ENCODE measurements around the gene MORN5. TPM values are rescaled to one million over a fixed set of nuclear protein-coding genes. Genes with fewer than 3 reads are reported as not detected.

The MORN5 gene
- total RNA-seq, 1 donor from 2014 or later, result 2.1 TPM

DNA sequence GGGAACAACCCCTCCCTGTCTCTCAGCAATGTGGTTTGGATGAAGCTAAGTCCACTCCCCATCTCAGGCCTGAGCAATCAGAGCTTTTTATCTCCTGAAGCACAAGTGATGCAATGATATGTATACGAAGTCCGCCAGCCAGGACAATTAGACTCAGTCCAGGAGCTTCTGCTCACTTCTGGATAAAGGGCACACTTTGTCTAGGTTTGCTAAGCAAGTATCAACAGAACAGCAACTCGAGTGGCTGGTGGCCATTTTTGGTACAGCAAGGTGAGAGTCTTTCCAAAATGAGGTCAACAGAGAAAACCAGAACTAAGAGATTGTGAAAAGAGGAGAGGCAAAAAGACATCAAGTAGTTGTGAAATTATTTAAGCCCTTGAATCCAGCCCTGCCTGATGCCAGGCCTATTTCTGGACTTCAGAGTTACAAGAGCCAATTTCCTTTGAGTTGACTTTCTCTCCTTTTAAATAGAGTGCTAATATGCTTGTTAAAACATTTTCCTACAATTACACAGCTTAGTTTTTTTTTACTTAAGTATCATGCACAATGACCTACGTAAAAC, 8.4 kb upstream of the MORN5 start:
- H3K27me3 Mint-ChIP-seq, result no peaks in the 10 kb centered on the region
- no peaks in the 10 kb centered on the region for H3K9me3 Mint-ChIP-seq
- DNase-seq (ENCODE audit: extremely low spot score, unreplicated experiment), result no peak
- no peak overlapping the region for H3K27ac Mint-ChIP-seq
- H3K4me1 Mint-ChIP-seq (ENCODE audit: unreplicated experiment), result no peaks in the 10 kb centered on the region
- H3K36me3 Mint-ChIP-seq, result peaks cover 17% of the 10 kb centered on the region
- TF ChIP-seq, protein P1, sequence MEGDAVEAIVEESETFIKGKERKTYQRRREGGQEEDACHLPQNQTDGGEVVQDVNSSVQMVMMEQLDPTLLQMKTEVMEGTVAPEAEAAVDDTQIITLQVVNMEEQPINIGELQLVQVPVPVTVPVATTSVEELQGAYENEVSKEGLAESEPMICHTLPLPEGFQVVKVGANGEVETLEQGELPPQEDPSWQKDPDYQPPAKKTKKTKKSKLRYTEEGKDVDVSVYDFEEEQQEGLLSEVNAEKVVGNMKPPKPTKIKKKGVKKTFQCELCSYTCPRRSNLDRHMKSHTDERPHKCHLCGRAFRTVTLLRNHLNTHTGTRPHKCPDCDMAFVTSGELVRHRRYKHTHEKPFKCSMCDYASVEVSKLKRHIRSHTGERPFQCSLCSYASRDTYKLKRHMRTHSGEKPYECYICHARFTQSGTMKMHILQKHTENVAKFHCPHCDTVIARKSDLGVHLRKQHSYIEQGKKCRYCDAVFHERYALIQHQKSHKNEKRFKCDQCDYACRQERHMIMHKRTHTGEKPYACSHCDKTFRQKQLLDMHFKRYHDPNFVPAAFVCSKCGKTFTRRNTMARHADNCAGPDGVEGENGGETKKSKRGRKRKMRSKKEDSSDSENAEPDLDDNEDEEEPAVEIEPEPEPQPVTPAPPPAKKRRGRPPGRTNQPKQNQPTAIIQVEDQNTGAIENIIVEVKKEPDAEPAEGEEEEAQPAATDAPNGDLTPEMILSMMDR (conservative IDR thresholded peaks at IDR 0.05), result no peak
- H3K4me3 Mint-ChIP-seq, result no peak overlapping the region

DNA sequence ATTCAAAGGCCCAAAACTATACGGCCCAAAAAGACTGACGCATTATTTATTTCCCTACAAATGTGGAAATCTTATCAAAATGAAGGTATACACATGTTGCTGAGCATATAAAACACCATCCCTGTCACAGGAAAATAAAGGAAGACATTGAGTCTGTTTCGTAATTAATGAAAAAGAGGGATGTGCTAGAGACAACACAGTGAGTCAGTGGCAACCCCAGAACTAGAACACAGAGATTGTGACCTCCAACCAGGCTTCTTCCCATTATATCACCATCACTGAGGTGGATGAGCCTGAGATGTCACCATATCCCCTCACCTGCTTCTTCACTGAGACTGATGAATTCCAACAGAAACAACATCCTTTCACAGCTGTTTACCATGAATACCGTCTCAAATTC, 3.9 kb upstream of the MORN5 start:
- H3K27ac Mint-ChIP-seq, result no peak overlapping the region
- TF ChIP-seq, protein P1 (conservative IDR thresholded peaks at IDR 0.05), result no peak
- H3K27me3 Mint-ChIP-seq, result no peaks in the 10 kb centered on the region
- H3K4me3 Mint-ChIP-seq, result no peak overlapping the region
- no peak for DNase-seq (ENCODE audit: extremely low spot score, unreplicated experiment)
- H3K36me3 Mint-ChIP-seq, result peaks cover 16% of the 10 kb centered on the region
- no peaks in the 10 kb centered on the region for H3K9me3 Mint-ChIP-seq
- H3K4me1 Mint-ChIP-seq (ENCODE audit: unreplicated experiment), result peaks cover 19% of the 10 kb centered on the region

DNA sequence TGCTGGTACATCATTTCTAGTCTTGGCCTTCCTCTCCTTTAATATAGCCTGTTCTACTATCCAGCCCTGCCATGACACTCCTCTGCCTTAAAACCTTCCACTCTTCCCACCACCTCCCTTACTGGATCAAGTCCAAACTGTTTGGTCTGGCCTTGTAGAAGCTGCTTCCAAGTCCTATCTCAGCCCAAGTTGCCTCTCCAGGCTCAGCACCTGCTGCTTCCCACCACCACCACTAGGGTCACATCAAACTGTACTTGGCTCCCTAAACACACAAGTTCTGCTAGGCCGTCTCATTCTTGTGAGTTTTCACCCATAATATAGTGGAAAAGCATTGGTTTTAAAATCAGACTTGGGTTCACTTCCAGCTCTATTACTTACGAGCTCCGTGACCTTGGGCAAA, 1.5 kb upstream of the MORN5 start:
- Mint-ChIP-seq H3K36me3 (peaks cover 11% of the 10 kb centered on the region), H3K27ac (no peak overlapping the region), H3K4me1 (ENCODE audit: unreplicated experiment) (peaks cover 19% of the 10 kb centered on the region), H3K9me3 (no peaks in the 10 kb centered on the region), H3K27me3 (peaks cover 12% of the 10 kb centered on the region), H3K4me3 (peak overlapping the region; percentile 80)
- TF ChIP-seq, protein P1 (conservative IDR thresholded peaks at IDR 0.05), result peak; percentile 74
- DNase-seq (ENCODE audit: extremely low spot score, unreplicated experiment), result no peak

DNA sequence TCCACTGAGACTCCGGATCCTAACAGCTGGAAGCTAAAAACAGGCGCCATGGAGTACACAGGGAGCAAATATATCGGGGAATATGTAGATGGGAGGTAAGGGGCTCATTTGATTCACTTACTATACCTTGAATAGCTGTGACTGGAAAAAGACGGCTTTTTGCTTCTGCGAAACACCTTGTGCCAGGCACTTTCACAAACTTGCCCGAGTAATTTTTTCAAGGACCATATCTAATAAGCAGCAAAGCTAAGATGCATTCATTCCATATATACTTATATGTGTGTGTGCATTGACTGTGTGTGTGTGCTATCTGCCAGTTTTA, 178 bp downstream of the MORN5 start:
- H3K27ac Mint-ChIP-seq, result peak overlapping the region; percentile 93
- peaks cover 19% of the 10 kb centered on the region for H3K4me1 Mint-ChIP-seq (ENCODE audit: unreplicated experiment)
- peaks cover 11% of the 10 kb centered on the region for H3K36me3 Mint-ChIP-seq
- peak overlapping the region; percentile 98 for H3K4me3 Mint-ChIP-seq
- TF ChIP-seq, protein P1 (conservative IDR thresholded peaks at IDR 0.05), result no peak
- no peak for DNase-seq (ENCODE audit: extremely low spot score, unreplicated experiment)
- peaks cover 28% of the 10 kb centered on the region for H3K27me3 Mint-ChIP-seq
- H3K9me3 Mint-ChIP-seq, result no peaks in the 10 kb centered on the region

DNA sequence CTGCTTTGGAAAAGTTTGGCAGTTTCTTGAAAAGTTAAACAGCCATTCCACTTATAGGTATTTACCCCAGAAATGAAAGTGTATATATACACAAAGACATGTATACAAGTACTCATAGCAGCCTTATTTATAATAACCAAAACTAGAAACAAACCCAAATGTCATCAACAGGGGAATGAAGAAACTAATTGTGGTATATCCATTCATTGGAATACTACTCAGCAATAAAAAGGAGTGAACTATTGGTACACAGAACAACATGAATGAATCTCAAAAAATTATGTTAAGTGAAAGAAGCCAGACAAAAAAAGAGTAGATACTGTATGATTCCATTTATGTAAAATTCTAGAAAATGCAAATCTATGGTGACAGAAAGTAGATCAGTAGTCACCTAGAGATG, 2.7 kb downstream of the MORN5 start:
- TF ChIP-seq, protein P1 (conservative IDR thresholded peaks at IDR 0.05), result no peak
- Mint-ChIP-seq H3K4me1 (ENCODE audit: unreplicated experiment) (peaks cover 9% of the 10 kb centered on the region), H3K4me3 (no peak overlapping the region), H3K27me3 (peaks cover 36% of the 10 kb centered on the region), H3K27ac (no peak overlapping the region), H3K36me3 (peaks cover 4% of the 10 kb centered on the region), H3K9me3 (peaks cover 4% of the 10 kb centered on the region)
- DNase-seq (ENCODE audit: extremely low spot score, unreplicated experiment), result no peak

DNA sequence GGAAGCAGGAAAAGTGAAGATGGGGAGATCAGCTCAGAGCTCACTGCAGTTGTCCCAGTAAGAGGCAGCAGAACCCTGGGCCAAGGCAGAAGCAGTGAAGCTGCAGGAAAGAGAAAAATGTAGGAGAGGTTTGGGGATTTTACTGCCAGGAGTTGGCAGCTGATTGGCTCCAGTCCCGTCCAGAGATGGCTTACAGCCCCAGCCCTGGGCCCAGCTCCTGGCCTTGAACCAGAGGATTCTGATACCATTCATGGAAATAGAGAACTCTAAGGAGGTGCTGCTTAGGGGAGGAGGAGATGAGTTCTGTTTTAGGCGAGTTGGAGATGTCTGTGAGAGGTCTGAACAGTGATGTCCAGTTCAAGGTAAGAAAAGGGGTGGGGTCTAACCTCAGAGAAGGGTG, 4.6 kb downstream of the MORN5 start:
- H3K4me3 Mint-ChIP-seq, result no peak overlapping the region
- no peak overlapping the region for H3K27ac Mint-ChIP-seq
- TF ChIP-seq, protein P1 (conservative IDR thresholded peaks at IDR 0.05), result no peak
- H3K9me3 Mint-ChIP-seq, result peaks cover 4% of the 10 kb centered on the region
- H3K36me3 Mint-ChIP-seq, result no peaks in the 10 kb centered on the region
- DNase-seq (ENCODE audit: extremely low spot score, unreplicated experiment), result no peak
- peaks cover 50% of the 10 kb centered on the region for H3K27me3 Mint-ChIP-seq
- no peaks in the 10 kb centered on the region for H3K4me1 Mint-ChIP-seq (ENCODE audit: unreplicated experiment)

All from type B pancreatic cell (in vitro differentiated cells).